Effector CD4-positive, alpha-beta T cell (primary cell): ENCODE measurements around the gene U2AF1.
"Not testable (repeated sequence)": the region's sequence is repeated elsewhere in the genome, so short reads cannot be mapped to it uniquely, and the experiment has no call there.

Source experiments
- DNase-seq: peaks from one replicate; pipeline ENCODE4 v3.0.0-alpha.2; 2020

U2AF1 gene

DNA sequence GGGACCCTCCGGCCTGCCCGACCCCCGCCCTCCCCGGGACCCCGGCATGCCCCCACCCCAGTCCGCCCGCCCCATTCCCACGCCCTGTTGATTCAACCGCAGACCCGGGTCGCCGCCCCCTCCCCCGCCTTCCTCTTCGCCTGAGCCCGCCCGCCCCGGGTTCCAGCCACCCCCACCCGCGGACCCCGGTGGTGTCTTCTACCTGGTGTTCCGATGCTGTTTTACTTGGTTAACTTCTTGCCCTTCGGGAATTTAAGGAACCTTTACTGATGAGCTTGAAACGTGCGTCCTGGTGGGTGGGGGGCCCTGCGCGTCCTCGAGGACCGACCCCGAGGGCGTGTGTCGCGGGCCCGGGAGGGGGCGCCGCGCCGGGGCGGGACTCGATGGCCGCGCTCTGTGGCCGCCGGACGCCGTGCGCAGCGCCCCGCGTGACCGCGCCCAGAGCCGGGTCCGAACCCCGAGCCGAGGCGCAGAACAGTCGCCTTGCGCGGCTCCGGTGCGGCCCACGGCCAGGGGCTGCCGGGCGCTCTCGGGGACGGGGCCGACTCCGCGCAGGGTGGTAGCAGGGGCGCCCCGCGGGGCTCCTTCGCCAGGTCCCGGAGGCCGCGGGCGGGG lies 31.2 kb downstream of the U2AF1 start:
- not testable (repeated sequence) for DNase-seq

GRCh38 chr21:43075170-43076022 lies 32.0 kb downstream of the U2AF1 start, which contains the start of gene CBS:
Gene CBS, minus strand, starts transcription at chr21:43075835. Its CDS starts 3,642 bp downstream, at chr21:43072193.
- not testable (repeated sequence) for DNase-seq

- not testable (repeated sequence) for DNase-seq
These were observed 32.8 kb downstream of the U2AF1 start for GRCh38 chr21:43074401-43075169.

GRCh38 chr21:43072742-43073141 lies 34.6 kb downstream of the U2AF1 start:
- not testable (repeated sequence) for DNase-seq

GRCh38 chr21:43069682-43070081 lies 37.7 kb downstream of the U2AF1 start:
- DNase-seq = not testable (repeated sequence)

DNA sequence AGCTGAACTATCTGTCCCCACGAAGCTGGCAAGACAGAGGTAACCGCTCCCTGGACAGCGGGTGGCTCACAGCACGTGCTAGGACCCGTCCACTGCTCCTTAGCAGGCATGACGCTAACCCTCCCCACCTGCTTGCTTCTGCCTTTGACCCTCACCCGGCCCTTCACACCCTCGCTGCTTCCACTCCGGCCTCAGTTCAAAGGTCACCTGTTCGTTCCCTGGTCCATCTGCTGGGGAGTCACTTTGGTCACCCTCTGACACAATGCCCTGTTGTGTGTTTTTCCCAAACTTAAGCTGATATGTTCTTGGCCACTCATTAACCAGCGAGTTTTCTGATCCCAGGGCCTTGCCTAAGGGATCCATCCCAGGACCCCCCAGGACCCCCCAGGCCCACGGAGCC lies 39.3 kb downstream of the U2AF1 start:
- not testable (repeated sequence) for DNase-seq

DNA sequence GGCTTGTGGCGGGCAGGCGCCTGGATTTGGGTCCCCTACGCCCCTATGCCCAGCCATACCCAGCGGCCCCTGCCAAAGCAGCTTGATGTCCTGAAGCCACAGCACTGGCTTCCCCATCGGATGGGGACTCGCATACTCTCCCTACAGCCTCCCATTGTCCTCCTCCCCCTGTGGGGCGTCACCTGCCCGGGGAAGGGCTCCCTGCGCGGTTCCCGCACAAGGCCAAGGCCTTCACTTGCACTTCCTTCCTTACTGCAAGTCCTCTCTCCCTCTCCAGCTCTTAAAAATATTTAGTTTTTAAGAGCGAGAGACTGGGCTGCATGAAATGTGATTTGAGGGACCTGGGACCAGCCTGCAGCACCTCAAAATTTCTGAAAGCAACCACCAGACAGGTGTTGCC lies 40.7 kb downstream of the U2AF1 start:
- DNase-seq = not testable (repeated sequence)

DNA sequence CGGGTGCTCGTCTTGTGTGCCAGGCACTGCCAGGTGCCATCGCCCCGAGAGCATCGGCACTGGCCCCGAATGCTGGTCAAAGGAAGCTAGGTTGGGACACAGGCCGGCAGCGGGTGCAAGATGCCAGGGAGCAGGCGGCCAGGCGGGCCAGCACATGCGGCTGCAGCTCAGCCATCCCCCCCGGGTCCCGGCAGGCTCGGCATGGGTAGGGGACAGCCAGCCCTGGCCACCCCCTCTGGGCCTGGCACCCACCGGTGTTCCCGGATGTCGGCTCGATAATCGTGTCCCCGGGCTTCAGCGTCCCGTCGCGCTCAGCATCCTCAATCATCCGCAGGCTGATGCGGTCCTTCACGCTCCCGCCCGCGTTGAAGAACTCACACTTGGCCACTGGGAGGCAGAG lies 41.4 kb downstream of the U2AF1 start:
- DNase-seq = not testable (repeated sequence)

DNA sequence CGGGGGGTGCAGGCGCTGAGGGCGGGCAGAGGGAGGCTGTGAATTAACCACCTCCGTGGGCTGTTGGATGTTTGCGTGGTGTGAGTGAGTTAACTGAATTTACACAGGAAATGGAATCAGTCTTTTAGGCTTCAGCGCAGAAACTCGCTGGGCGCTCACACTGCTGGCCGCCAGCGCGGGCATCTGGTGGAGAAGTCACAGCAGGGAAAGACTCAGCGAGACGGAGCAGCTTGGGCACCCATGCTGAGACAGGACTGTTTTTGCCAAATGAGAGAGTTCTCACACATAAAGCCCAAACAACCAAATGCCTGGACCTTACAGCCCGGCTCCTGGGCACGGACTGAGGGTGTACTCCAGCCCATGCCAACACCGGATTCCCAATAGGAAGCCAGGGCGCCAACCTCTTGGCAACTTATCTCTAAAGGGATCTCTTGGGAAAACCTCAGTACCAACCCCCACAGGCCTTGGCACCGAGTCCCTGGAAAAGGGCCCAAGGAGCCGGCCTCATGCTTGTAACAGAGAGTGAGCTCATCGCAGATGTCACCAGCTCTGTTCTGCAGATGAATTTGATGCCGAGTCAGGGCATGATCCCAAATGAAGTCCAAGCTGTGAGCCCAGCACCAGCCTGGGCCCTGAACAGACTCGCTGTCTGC lies 43.0 kb downstream of the U2AF1 start:
- not testable (repeated sequence) for DNase-seq

- DNase-seq = not testable (repeated sequence)
These were observed 44.3 kb downstream of the U2AF1 start for GRCh38 chr21:43062955-43063664.

DNA sequence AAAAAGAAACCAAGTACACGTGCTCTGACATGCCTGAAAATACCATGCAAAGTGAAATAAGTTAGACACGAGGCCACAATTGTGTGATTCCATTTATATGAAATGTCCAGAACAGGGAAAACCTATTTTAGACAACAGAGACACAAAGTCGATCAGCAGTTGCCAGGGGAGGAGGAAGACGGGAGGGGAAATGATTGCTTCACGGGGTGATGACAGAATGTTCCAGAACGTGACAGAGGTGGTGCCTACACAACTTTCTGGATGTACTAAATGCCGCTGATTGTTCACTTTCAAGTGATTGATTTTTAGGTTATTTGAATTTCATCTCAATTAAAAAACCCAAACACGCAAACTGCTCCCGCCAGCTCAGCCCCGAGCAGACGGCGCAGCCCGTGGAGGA lies 54.3 kb downstream of the U2AF1 start:
- not testable (repeated sequence) for DNase-seq

DNA sequence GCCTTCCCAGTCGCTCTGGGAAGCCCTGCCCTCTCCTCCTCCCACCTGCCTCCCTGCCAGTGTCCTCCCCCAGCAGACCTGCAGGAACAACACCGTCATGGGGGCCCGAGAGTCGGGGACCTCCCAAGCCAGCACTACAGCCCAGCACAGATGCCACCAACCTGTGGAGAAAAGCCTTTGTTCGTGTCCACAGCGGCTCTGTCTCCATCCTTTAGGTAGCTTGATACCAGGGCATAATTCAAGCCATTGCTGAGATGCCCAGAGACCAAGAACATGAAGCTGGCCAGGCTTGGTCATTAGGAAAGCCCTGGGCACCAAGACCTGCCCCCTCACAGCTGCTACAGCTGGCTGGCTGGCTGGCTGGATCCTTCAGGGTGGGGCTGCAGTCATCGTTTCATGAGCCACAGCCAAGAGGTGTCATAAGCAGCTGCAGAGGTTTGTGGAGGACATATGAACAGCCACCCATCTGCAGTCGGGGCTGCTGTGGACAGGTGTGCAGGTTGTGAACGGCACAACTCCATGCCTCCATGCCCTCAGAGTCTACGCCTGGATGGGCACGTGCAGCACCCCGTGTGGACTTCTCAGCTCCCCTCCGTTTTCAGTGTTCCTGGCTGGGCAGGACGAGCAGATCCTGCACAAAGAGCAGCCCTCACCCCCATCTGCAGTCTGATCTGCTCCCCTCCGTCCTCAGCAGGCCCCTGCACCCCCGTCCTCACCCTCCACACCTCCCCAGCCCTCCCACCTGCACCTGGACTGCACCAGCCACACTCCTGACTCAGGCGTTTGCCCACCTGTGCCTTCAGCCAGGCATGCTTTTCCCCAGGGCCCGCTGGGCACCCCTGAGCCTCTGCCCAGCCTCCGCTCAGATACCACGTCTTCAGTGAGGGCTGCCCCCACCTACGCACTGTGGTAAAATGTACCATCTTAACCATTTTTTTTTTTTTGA lies 61.2 kb downstream of the U2AF1 start:
- DNase-seq = not testable (repeated sequence)

GRCh38 chr21:43045165-43045875 lies 62.0 kb downstream of the U2AF1 start:
- not testable (repeated sequence) for DNase-seq

- not testable (repeated sequence) for DNase-seq
These were observed 62.8 kb downstream of the U2AF1 start for GRCh38 chr21:43044547-43044946.

DNA sequence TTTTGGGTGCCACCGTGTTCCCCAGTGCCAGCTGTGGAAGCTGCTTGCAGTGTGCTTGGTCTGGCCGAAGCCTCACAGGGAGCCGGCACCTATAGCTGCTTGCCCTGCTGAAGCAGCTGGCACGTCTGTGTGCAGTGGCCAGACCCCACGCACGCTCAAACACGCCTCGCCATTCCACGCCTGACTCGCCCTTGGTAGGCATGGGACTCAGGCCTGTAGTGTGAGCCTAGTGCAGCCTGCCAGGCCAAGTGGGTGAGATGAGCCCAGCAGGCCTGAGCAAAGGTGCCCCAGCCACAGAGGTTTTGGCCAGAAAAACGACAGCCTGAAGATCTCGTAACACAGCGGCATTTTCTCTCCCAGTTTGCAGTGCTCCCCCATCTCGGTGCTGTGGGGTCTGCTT lies 64.1 kb downstream of the U2AF1 start:
- not testable (repeated sequence) for DNase-seq
